Raji (cell line): ENCODE data around the gene HOXD4.

Experiments used
- POLR2A ChIP-seq: IDR thresholded peaks from 2 replicates; pipeline ENCODE4 v1.6.1; 2011; ENCODE audit warnings: low read depth, low read length, control low read depth; ENCODE audit not compliant: insufficient read depth

The HOXD4 gene

DNA sequence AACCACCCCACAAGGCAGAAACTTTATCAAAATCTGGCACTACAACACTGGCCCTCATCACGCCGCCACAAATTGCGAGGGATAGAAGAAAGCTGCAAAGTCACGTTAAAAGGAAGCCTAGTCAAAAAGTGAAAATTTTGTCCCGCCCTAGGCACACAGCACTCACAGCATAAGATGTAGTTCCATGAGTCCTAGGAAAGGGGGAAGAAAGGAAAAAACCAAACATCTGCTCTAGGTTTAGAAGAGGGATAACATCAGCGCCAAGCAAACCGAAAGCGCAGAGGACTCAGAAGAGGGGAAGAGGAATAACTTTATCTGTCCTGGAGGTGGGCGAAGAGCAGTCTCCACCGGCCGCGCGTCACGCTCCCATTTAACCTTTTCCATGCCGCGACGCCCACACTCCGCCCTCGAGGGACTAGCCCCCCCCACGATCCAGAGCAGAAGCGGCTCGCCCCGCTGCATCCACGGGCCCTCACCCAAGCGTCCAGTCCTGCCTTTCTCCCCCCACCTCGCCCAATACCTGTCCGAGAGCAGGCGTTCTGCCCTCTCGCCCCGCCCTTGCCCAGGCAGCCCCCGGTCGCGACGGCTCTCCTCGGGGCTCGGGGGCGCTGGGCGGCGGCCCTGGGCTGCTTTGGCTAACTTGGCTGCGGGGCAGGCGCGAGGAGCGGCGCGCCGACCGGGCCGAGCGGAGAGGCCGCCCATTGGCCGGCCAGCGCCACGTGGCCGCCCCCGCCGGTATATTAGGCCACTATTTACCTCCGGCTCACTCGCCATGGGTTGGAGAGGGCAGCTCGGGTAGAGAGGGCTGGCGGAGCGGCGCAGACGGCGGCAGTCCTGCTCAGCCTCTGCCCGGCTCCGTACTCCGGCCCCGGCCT, 36.8 kb downstream of the HOXD4 start, which contains the start of gene HOXD1:
Gene HOXD1, plus strand, starts transcription at position 770 of the 875 bp plus-strand sequence. CDS start 134 bp downstream, outside the sequence.
- no peak for TF ChIP-seq POLR2A

- no peak for TF ChIP-seq POLR2A
These were observed 37.7 kb downstream of the HOXD4 start for GRCh38 chr2:176188774-176189680.

- TF ChIP-seq POLR2A: no peak
These were observed 38.6 kb downstream of the HOXD4 start for GRCh38 chr2:176189681-176190641.

DNA sequence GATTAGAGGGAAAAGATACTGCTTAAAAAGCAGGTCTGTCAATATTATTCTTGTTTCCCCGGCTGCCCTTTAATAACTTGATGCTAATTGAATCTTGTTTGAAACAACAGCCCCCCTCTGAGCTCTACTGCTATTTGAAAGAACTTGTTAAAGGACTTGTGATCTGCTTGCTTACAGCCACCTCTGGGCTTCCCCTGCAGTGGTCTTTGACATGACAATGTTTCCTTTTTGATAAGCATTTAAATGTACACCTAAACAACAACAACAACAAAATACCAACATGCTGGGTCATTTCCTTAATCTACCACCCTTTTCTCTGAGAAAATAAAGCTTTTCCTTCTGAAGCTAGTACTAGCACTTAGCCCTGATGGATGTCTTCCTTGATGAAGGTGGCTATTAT, 41.0 kb downstream of the HOXD4 start:
- TF ChIP-seq POLR2A: no peak

- TF ChIP-seq POLR2A: no peak
These were observed 41.7 kb downstream of the HOXD4 start for GRCh38 chr2:176193048-176193447.

DNA sequence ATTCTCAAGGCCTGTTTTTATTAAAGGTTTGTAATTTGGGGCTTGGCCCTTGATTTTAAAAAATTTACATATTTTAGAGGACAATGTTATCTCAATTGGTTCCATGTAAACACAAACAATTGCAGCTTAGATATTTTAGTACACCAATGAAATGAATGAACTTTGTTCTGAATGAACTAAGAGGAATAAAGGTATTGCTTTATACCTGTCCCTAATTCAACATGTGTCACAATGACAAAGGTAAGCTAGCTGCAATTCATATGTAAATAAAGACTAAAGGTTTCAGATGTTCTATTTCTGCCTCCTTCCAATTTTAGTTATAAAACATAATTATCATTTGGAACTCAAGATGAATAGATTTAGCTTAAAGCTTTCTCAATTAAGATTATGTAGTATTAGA, 48.6 kb downstream of the HOXD4 start:
- no peak for TF ChIP-seq POLR2A

DNA sequence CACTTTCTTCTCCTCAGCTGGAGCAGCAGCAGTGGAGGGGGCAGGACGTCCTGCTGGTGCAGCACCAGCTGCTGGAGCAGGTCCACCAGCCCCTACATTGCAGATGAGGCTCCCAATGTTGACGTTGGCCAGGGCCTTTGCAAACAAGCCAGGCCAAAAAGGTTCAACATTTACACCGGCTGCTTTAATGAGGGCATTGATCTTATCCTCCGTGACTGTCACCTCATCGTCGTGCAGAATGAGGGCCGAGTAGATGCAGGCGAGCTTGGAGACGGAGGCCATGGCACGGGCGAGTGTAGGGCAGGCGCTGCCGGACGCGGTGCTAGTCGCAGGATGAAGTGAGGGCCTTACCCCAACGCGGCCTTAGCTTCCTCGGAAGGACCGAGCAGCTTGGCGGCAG, 49.6 kb downstream of the HOXD4 start:
- TF ChIP-seq POLR2A: no peak

- TF ChIP-seq POLR2A: no peak
These were observed 51.1 kb downstream of the HOXD4 start for GRCh38 chr2:176202491-176202890.
